NCI-H146 (cell line): Measurements from ENCODE around the gene DNAH10.
A peak's percentile ranks its signal among the peaks of the same experiment; 100 is the strongest.

Experiments used
- DNase-seq: peaks from one replicate; lab custom pipeline; 2025; lab: John Stamatoyannopoulos, UW

DNAH10 gene

GRCh38 chr12:123846340-123846739 is 84.2 kb downstream of the DNAH10 start:
- DNase-seq: no peak

- no peak for DNase-seq
These were observed 84.9 kb downstream of the DNAH10 start for GRCh38 chr12:123847019-123847418.

GRCh38 chr12:123847876-123848275 is 85.8 kb downstream of the DNAH10 start:
- no peak for DNase-seq

- DNase-seq: no peak
These were observed 87.4 kb downstream of the DNAH10 start for GRCh38 chr12:123849517-123849916.

GRCh38 chr12:123850246-123851134 is 88.4 kb downstream of the DNAH10 start:
- DNase-seq: no peak

GRCh38 chr12:123853396-123854070 is 91.4 kb downstream of the DNAH10 start:
- peak; percentile 11 for DNase-seq

- no peak for DNase-seq
These were observed 92.1 kb downstream of the DNAH10 start for GRCh38 chr12:123854232-123854631.

- peak; percentile 17 for DNase-seq
These were observed 92.8 kb downstream of the DNAH10 start for GRCh38 chr12:123854918-123855317.

GRCh38 chr12:123856681-123857080 is 94.6 kb downstream of the DNAH10 start:
- no peak for DNase-seq

GRCh38 chr12:123858176-123858575 is 96.1 kb downstream of the DNAH10 start:
- DNase-seq: no peak

- no peak for DNase-seq
These were observed 96.9 kb downstream of the DNAH10 start for GRCh38 chr12:123859035-123859434.

- no peak for DNase-seq
These were observed 98.3 kb downstream of the DNAH10 start for GRCh38 chr12:123860377-123860776.

- no peak for DNase-seq
These were observed 99.3 kb downstream of the DNAH10 start for GRCh38 chr12:123861392-123861791.

- DNase-seq: no peak
These were observed 105.0 kb downstream of the DNAH10 start for GRCh38 chr12:123867141-123867540.

GRCh38 chr12:123868791-123869190 is 106.7 kb downstream of the DNAH10 start:
- DNase-seq: no peak

GRCh38 chr12:123873793-123874192 is 111.7 kb downstream of the DNAH10 start:
- DNase-seq: no peak

GRCh38 chr12:123877968-123878367 is 115.9 kb downstream of the DNAH10 start:
- DNase-seq: no peak

GRCh38 chr12:123879101-123879500 is 117.0 kb downstream of the DNAH10 start:
- no peak for DNase-seq

- no peak for DNase-seq
These were observed 117.6 kb downstream of the DNAH10 start for GRCh38 chr12:123879691-123880090.

GRCh38 chr12:123882161-123882705 is 120.1 kb downstream of the DNAH10 start:
- DNase-seq: no peak

- no peak for DNase-seq
These were observed 124.2 kb downstream of the DNAH10 start for GRCh38 chr12:123886258-123886657.

- DNase-seq: peak; percentile 51
These were observed 125.0 kb downstream of the DNAH10 start for GRCh38 chr12:123886931-123887582.
